Testis (tissue), 3 donors: ENCODE measurements around the gene PPP1R7. TPM values are rescaled to one million over a fixed set of nuclear protein-coding genes. Genes with fewer than 3 reads are reported as not detected.

ENCODE experiments used
- DNase-seq: peaks from one replicate; pipeline ENCODE4 v3.0.0-alpha.2; 2019
- H3K27ac ChIP-seq, 2 donors: fragments of 200-600 bp; sonication (generic); one replicate each; pipeline ENCODE4 v1.5.1; 2019
- H3K27me3 ChIP-seq: fragments of 200-600 bp; sonication (generic); one replicate; pipeline ENCODE4 v1.5.1; 2019
- H3K36me3 ChIP-seq: fragments of 200-600 bp; sonication (generic); one replicate; pipeline ENCODE4 v1.5.1; 2017; ENCODE audit warnings: low read depth; ENCODE audit errors: missing control alignments
- H3K4me1 ChIP-seq: fragments of 200-600 bp; sonication (generic); one replicate; pipeline ENCODE4 v1.5.1; 2019
- H3K4me3 ChIP-seq, 2 donors: fragments of 200-600 bp; sonication (generic); one replicate each; pipeline ENCODE4 v1.5.1; 2017 to 2019
- H3K9me3 ChIP-seq: fragments of 200-600 bp; sonication (generic); one replicate; pipeline ENCODE4 v1.5.1; 2017
- POLR2A ChIP-seq: fragments of 450-650 bp; IDR thresholded peaks from one replicate; pipeline ENCODE4 v1.6.1; 2017; ENCODE audit warnings: antibody characterized with exemption, mild to moderate bottlenecking, moderate library complexity
- WGBS, 2 donors: methylation state at CpG; one replicate each; pipeline ENCODE4 v1.1.5; 2018; 5-methylcytosine and 5-hydroxymethylcytosine counted together
- intact Hi-C: fragments of 100-400 bp; cut with DNase I; formaldehyde crosslinking; loops from one replicate; pipeline ENCODE4 v1.15.1; 2023; ENCODE audit warnings: low total_unique reads
- polyA plus RNA-seq: library from polyadenylated mRNA; stranded (reverse); fragments of 350-450 nt; fragmentation: Illumina TruSeq; extraction: RNeasy Lipid Tissue Mini Kit (QIAGEN cat#74804); gene quantifications from one replicate; pipeline ENCODE4 v1.2.3, GENCODE V29; 2014; ENCODE audit warnings: low read depth, low replicate concordance; ENCODE audit not compliant: insufficient read depth
- total RNA-seq, 2 donors: library from RNA; depleted of rRNA; stranded (reverse); fragments of >200 nt; gene quantifications; one replicate each; pipeline ENCODE4 v1.2.3, GENCODE V29; 2016
- TF ChIP-seq, protein P1 (sequence below), 3 experiments: fragments of 450-650 bp in 2 of 3; fragments of 200-600 bp in 1 of 3; sonication (generic) in 1 of 3; IDR thresholded peaks; one replicate each; pipeline ENCODE4 v1.5.1; 2016 to 2019; ENCODE audit warnings: antibody characterized with exemption in 3 of 3, mild to moderate bottlenecking in 2 of 3, moderate library complexity in 1 of 3

Gene PPP1R7
- total and polyA plus RNA-seq, 3 donors from 2014 or later, result 100 to 358 (median 139) TPM

- Histone ChIP-seq H3K4me1 (peaks cover 17% of the 10 kb centered on the region), H3K36me3 (no peaks in the 10 kb centered on the region), H3K27me3 (no peaks in the 10 kb centered on the region), H3K4me3 (no peak overlapping the region), H3K9me3 (no peaks in the 10 kb centered on the region), H3K27ac (no peak overlapping the region)
- WGBS, 2 donors, result 91% methylated on average over 6 of the region's 6 CpGs
- no peak for TF ChIP-seq POLR2A
- TF ChIP-seq, protein P1, sequence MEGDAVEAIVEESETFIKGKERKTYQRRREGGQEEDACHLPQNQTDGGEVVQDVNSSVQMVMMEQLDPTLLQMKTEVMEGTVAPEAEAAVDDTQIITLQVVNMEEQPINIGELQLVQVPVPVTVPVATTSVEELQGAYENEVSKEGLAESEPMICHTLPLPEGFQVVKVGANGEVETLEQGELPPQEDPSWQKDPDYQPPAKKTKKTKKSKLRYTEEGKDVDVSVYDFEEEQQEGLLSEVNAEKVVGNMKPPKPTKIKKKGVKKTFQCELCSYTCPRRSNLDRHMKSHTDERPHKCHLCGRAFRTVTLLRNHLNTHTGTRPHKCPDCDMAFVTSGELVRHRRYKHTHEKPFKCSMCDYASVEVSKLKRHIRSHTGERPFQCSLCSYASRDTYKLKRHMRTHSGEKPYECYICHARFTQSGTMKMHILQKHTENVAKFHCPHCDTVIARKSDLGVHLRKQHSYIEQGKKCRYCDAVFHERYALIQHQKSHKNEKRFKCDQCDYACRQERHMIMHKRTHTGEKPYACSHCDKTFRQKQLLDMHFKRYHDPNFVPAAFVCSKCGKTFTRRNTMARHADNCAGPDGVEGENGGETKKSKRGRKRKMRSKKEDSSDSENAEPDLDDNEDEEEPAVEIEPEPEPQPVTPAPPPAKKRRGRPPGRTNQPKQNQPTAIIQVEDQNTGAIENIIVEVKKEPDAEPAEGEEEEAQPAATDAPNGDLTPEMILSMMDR (IDR thresholded peaks at IDR 0.05), result no peak
- intact Hi-C loops, result no loop called here
- no peak for DNase-seq
Measured at GRCh38 chr2:241219856-241220356, 69.6 kb downstream of the PPP1R7 start.

DNA sequence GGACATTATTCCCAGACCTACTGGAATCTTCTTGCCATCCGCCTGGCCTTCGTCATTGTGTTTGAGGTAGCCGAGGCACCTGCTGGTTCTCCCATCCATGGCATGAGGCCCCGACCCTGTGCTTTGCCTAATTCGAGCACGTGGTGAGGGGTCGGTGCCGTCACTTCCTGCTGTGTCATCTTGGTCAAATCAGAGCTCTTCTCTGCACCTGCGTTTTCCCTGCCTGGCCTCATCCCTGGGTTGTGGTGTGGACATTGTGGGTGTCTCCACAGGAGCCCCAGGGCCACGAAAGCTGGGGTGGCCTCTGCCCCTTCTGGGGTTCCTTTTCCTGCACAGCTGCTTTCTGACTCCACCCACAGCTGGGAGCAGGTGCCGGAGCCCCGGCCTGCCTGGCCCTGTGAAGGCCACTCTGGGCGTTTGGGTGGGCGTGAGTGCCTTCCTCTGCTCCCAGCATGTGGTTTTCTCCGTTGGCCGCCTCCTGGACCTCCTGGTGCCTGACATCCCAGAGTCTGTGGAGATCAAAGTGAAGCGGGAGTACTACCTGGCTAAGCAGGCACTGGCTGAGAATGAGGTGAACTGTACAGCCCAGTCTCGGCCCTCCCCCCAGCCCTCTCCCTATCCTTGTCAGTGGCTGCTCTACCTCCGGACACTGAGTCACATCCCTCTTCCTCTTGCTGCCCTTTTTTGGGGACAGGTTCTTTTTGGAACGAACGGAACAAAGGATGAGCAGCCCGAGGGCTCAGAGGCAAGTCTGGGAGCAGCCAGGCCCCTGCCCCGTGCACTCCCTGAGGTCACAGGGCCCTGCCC, 73.1 kb downstream of the PPP1R7 start:
- H3K27ac ChIP-seq, result no peak overlapping the region
- no peak for TF ChIP-seq POLR2A
- TF ChIP-seq, protein P1 (IDR thresholded peaks at IDR 0.05), result no peak
- H3K9me3 ChIP-seq, result no peaks in the 10 kb centered on the region
- no peaks in the 10 kb centered on the region for H3K27me3 ChIP-seq
- WGBS, 2 donors, result 59 to 69% methylated on average over 16 to 23 of the region's 23 CpGs
- intact Hi-C loops, result no loop called here
- no peak overlapping the region for H3K4me3 ChIP-seq
- H3K4me1 ChIP-seq, result peaks cover 17% of the 10 kb centered on the region
- no peak for DNase-seq
- H3K36me3 ChIP-seq, result no peaks in the 10 kb centered on the region

- no peaks in the 10 kb centered on the region for H3K9me3 ChIP-seq
- H3K27ac ChIP-seq, result no peak overlapping the region
- no peak overlapping the region for H3K4me3 ChIP-seq
- no peak for TF ChIP-seq POLR2A
- TF ChIP-seq, protein P1 (IDR thresholded peaks at IDR 0.05), result no peak
- intact Hi-C loops, result no loop called here
- WGBS, 2 donors, result 50 to 58% methylated on average over 22 to 26 of the region's 26 CpGs
- no peaks in the 10 kb centered on the region for H3K27me3 ChIP-seq
- H3K36me3 ChIP-seq, result no peaks in the 10 kb centered on the region
- peaks cover 10% of the 10 kb centered on the region for H3K4me1 ChIP-seq
- peak; percentile 76 for DNase-seq
Measured at GRCh38 chr2:241224018-241224850, 74.0 kb downstream of the PPP1R7 start.

- no peak for DNase-seq
- H3K36me3 ChIP-seq, result no peaks in the 10 kb centered on the region
- no peak overlapping the region for H3K27ac ChIP-seq
- H3K27me3 ChIP-seq, result no peaks in the 10 kb centered on the region
- WGBS, 2 donors, result 73 to 92% methylated on average over 8 of the region's 8 CpGs
- intact Hi-C loops, result no loop called here
- peaks cover 15% of the 10 kb centered on the region for H3K4me1 ChIP-seq
- H3K9me3 ChIP-seq, result no peaks in the 10 kb centered on the region
- TF ChIP-seq, protein P1 (IDR thresholded peaks at IDR 0.05), result no peak
- no peak for TF ChIP-seq POLR2A
- H3K4me3 ChIP-seq, result no peak overlapping the region
Measured at GRCh38 chr2:241224851-241225438, 74.7 kb downstream of the PPP1R7 start.
